K562 (cell line): ENCODE measurements around the gene AGPAT4. TPM values are rescaled to one million over a fixed set of nuclear protein-coding genes. Genes with fewer than 3 reads are reported as not detected.

Experiments
- CTBP1 ChIP-seq: fragments of 450-650 bp; IDR thresholded peaks from 2 replicates; pipeline ENCODE4 v1.6.1; 2016; ENCODE audit warnings: borderline replicate concordance
- HSF4 ChIP-seq: fragments of 250-450 bp; sonication (Bioruptor Pico); IDR thresholded peaks from 2 replicates; pipeline ENCODE4 v2.1.2; 2022; ENCODE audit warnings: mild to moderate bottlenecking, moderate library complexity, borderline replicate concordance
- STAT5B ChIP-seq: fragments of 250-450 bp; sonication (Bioruptor Pico); IDR thresholded peaks from 2 replicates; pipeline ENCODE4 v1.8.0; 2021; ENCODE audit warnings: mild to moderate bottlenecking, inconsistent platforms
- ZKSCAN8 ChIP-seq: fragments of 200-800 bp; sonication (Bioruptor generic); IDR thresholded peaks from 2 replicates; pipeline ENCODE4 v1.6.1; 2016; ENCODE audit warnings: missing genetic modification characterization, missing compliant biosample characterization
- polyA plus RNA-seq, 8 experiments: library from polyadenylated mRNA; depleted of rRNA in 4 of 8; stranded (reverse) in 5 of 8; unstranded in 3 of 8; fragments of >200 nt; fragmentation: Nextera tagmentation in 2 of 8; fragmentation: Illumina TruSeq in 1 of 8; extraction: Ambion mirVana in 2 of 8; extraction: Trizol in 1 of 8; gene quantifications; 2 replicates each; pipeline versions ENCODE4 v1.2.1 to v1.2.3, GENCODE V29; 2011 to 2014; ENCODE audit warnings: inconsistent platforms in 1 of 8, missing spikeins in 1 of 8
- total RNA-seq, 7 experiments: library from RNA; depleted of rRNA in 6 of 7; stranded (reverse); fragments of >200 nt in 6 of 7; fragmentation: Illumina TruSeq in 2 of 7; extraction: Trizol in 2 of 7; gene quantifications; 2 replicates each; pipeline versions ENCODE4 v1.2.1 to v1.2.3, GENCODE V29; 2011 to 2021; ENCODE audit warnings: low replicate concordance in 1 of 7
- TF ChIP-seq, protein P1 (sequence below): sonication (generic); formaldehyde crosslinking; IDR thresholded peaks from 2 replicates; pipeline ENCODE4 v1.8.0; 2022; ENCODE audit warnings: mild to moderate bottlenecking, low read depth, missing genetic modification reagents
- TF ChIP-seq, protein P2 (sequence below): fragments of 450-650 bp; IDR thresholded peaks from 2 replicates; pipeline ENCODE4 v1.6.1; 2016; ENCODE audit warnings: antibody characterized with exemption
- TF ChIP-seq, protein P3 (sequence below): fragments of 450-650 bp; IDR thresholded peaks from 2 replicates; pipeline ENCODE4 v1.6.1; 2016; ENCODE audit warnings: mild to moderate bottlenecking, moderate library complexity

AGPAT4 gene
- total and polyA plus RNA-seq, 9 of the 15 experiments (the other 6 are each of a cell fraction or from before 2014, with no cell fraction given) = 2.2 to 15.0 (median 5.7) TPM

DNA sequence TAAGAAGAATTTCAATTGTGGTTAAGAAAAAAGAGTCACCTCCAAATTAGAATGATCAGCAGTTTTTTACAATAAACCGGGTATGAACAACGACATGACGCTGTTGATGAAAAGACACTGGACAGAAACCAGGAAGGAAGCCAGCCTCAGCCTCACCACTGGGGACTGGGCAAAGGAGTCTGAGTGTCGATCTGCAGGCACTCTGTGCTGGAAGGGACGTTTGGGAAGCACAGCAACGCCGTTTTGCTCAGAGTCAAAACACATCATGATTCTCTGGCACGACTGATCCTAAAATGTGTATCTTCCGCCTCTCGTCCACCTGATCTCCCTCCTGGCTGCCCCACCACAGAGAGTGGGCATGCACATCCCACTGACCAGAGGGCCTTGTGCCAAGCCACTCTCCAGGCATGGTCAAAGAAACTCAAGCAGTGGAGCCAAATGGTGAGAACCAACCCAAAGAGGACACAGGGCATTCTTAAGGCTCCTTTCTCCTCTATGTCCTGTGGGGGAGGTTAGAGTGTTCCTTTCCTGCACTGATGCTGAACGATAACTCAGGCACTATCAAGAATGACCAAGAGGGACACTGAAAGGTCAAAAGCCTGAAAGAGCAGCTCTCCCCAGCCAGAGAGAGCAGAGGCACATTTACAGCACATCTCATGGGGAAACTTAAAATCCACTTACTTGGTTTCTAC is 68.8 kb downstream of the AGPAT4 start (continued):
- TF ChIP-seq, protein P1, sequence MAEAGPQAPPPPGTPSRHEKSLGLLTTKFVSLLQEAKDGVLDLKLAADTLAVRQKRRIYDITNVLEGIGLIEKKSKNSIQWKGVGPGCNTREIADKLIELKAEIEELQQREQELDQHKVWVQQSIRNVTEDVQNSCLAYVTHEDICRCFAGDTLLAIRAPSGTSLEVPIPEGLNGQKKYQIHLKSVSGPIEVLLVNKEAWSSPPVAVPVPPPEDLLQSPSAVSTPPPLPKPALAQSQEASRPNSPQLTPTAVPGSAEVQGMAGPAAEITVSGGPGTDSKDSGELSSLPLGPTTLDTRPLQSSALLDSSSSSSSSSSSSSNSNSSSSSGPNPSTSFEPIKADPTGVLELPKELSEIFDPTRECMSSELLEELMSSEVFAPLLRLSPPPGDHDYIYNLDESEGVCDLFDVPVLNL (CRISPR knock-in tag) = no peak
- TF ChIP-seq, protein P2, sequence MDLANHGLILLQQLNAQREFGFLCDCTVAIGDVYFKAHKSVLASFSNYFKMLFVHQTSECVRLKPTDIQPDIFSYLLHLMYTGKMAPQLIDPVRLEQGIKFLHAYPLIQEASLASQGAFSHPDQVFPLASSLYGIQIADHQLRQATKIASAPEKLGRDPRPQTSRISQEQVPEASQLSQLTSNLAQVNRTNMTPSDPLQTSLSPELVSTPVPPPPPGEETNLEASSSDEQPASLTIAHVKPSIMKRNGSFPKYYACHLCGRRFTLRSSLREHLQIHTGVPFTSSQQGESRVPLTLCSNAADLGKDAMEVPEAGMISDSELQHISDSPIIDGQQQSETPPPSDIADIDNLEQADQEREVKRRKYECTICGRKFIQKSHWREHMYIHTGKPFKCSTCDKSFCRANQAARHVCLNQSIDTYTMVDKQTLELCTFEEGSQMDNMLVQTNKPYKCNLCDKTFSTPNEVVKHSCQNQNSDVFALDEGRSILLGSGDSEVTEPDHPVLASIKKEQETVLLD = peak; percentile 91
- TF ChIP-seq CTBP1 (peak; percentile 99), ZKSCAN8 (CRISPR knock-in tag) (peak; percentile 75), STAT5B (no peak), HSF4 (0 out of 2 replicates have a peak, but pooled peaks have one; percentile 52)
- TF ChIP-seq, protein P3, sequence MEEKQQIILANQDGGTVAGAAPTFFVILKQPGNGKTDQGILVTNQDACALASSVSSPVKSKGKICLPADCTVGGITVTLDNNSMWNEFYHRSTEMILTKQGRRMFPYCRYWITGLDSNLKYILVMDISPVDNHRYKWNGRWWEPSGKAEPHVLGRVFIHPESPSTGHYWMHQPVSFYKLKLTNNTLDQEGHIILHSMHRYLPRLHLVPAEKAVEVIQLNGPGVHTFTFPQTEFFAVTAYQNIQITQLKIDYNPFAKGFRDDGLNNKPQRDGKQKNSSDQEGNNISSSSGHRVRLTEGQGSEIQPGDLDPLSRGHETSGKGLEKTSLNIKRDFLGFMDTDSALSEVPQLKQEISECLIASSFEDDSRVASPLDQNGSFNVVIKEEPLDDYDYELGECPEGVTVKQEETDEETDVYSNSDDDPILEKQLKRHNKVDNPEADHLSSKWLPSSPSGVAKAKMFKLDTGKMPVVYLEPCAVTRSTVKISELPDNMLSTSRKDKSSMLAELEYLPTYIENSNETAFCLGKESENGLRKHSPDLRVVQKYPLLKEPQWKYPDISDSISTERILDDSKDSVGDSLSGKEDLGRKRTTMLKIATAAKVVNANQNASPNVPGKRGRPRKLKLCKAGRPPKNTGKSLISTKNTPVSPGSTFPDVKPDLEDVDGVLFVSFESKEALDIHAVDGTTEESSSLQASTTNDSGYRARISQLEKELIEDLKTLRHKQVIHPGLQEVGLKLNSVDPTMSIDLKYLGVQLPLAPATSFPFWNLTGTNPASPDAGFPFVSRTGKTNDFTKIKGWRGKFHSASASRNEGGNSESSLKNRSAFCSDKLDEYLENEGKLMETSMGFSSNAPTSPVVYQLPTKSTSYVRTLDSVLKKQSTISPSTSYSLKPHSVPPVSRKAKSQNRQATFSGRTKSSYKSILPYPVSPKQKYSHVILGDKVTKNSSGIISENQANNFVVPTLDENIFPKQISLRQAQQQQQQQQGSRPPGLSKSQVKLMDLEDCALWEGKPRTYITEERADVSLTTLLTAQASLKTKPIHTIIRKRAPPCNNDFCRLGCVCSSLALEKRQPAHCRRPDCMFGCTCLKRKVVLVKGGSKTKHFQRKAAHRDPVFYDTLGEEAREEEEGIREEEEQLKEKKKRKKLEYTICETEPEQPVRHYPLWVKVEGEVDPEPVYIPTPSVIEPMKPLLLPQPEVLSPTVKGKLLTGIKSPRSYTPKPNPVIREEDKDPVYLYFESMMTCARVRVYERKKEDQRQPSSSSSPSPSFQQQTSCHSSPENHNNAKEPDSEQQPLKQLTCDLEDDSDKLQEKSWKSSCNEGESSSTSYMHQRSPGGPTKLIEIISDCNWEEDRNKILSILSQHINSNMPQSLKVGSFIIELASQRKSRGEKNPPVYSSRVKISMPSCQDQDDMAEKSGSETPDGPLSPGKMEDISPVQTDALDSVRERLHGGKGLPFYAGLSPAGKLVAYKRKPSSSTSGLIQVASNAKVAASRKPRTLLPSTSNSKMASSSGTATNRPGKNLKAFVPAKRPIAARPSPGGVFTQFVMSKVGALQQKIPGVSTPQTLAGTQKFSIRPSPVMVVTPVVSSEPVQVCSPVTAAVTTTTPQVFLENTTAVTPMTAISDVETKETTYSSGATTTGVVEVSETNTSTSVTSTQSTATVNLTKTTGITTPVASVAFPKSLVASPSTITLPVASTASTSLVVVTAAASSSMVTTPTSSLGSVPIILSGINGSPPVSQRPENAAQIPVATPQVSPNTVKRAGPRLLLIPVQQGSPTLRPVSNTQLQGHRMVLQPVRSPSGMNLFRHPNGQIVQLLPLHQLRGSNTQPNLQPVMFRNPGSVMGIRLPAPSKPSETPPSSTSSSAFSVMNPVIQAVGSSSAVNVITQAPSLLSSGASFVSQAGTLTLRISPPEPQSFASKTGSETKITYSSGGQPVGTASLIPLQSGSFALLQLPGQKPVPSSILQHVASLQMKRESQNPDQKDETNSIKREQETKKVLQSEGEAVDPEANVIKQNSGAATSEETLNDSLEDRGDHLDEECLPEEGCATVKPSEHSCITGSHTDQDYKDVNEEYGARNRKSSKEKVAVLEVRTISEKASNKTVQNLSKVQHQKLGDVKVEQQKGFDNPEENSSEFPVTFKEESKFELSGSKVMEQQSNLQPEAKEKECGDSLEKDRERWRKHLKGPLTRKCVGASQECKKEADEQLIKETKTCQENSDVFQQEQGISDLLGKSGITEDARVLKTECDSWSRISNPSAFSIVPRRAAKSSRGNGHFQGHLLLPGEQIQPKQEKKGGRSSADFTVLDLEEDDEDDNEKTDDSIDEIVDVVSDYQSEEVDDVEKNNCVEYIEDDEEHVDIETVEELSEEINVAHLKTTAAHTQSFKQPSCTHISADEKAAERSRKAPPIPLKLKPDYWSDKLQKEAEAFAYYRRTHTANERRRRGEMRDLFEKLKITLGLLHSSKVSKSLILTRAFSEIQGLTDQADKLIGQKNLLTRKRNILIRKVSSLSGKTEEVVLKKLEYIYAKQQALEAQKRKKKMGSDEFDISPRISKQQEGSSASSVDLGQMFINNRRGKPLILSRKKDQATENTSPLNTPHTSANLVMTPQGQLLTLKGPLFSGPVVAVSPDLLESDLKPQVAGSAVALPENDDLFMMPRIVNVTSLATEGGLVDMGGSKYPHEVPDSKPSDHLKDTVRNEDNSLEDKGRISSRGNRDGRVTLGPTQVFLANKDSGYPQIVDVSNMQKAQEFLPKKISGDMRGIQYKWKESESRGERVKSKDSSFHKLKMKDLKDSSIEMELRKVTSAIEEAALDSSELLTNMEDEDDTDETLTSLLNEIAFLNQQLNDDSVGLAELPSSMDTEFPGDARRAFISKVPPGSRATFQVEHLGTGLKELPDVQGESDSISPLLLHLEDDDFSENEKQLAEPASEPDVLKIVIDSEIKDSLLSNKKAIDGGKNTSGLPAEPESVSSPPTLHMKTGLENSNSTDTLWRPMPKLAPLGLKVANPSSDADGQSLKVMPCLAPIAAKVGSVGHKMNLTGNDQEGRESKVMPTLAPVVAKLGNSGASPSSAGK = no peak
